HCT116 (cell line): ENCODE data around the gene COA8. TPM values are rescaled to one million over a fixed set of nuclear protein-coding genes. Genes with fewer than 3 reads are reported as not detected.

Source experiments
- ATAC-seq: fragments of 200-7000 bp; cut with Tn5 transposase; 2 replicates; pipeline ENCODE4 v1.9.1; 2020; ENCODE audit warnings: mild to moderate bottlenecking, moderate library complexity
- BruUV-seq: library from RNA; stranded (reverse); fragments of 400-500 nt; replicated peaks from 2 replicates; lab custom pipeline; 2021; lab: Mats Ljungman, UMichigan
- CTCF ChIA-PET: fragments of 300-600 bp; sonication (Branson Sonifier 250); formaldehyde crosslinking; loops from one replicate; lab custom pipeline; 2021; ENCODE audit warnings: antibody characterized with exemption; lab: Charles Lee
- POLR2A ChIA-PET: fragments of 300-600, 350-600 bp; sonication (Branson Sonifier 250); formaldehyde crosslinking; loops from one replicate; lab custom pipeline; 2021; ENCODE audit warnings: antibody characterized with exemption; lab: Charles Lee
- RAD21 ChIA-PET, 2 experiments: fragments of 300-600 bp; sonication (Branson Sonifier 250); formaldehyde crosslinking; loops; one replicate each; lab custom pipeline; 2023; ENCODE audit warnings: low total read pairs in 2 of 2; ENCODE audit not compliant: uncharacterized antibody in 2 of 2, unreplicated experiment in 2 of 2, low non-redundant PET in 1 of 2; lab: Charles Lee
- DNase-seq: peaks from one replicate; pipeline ENCODE4 v3.0.0-alpha.2; 2010; ENCODE audit warnings: low read depth, low spot score
- H2AFZ ChIP-seq: fragments of 200-600 bp; shearing (Covaris generic), sonication (generic); 2 replicates; pipeline ENCODE4 v1.6.1; 2017; ENCODE audit warnings: low read depth, mixed run types, mixed read lengths, antibody characterized with exemption, low read length; ENCODE audit not compliant: poor library complexity, severe bottlenecking
- H3K27ac ChIP-seq: 2 replicates; pipeline ENCODE4 v1.5.1; 2012; ENCODE audit warnings: low read depth, low read length
- H3K27me3 ChIP-seq: fragments of 200-600 bp; sonication (generic); 2 replicates; pipeline ENCODE4 v1.6.1; 2016; ENCODE audit warnings: mixed run types, low read length, mixed read lengths; ENCODE audit not compliant: insufficient read depth
- H3K36me3 ChIP-seq, 2 experiments: fragments of 200-500 bp in 1 of 2; fragments of 200-600 bp in 1 of 2; sonication (Bioruptor generic) in 1 of 2; sonication (generic) in 1 of 2; 2 replicates each; pipeline versions ENCODE4 v1.5.1 to v1.6.1; 2014 to 2016; ENCODE audit warnings: low read length in 2 of 2, inconsistent platforms in 1 of 2, mixed read lengths in 1 of 2, mixed run types in 1 of 2; ENCODE audit not compliant: insufficient read depth in 2 of 2, control insufficient read depth in 1 of 2
- H3K4me1 ChIP-seq, 2 experiments: fragments of 200-600 bp in 1 of 2; sonication (generic) in 1 of 2; 2 replicates each; pipeline versions ENCODE4 v1.5.1 to v1.6.1; 2012 to 2017; ENCODE audit warnings: low read length in 2 of 2, inconsistent platforms in 1 of 2, mild to moderate bottlenecking in 1 of 2, mixed read lengths in 1 of 2, mixed run types in 1 of 2, moderate library complexity in 1 of 2; ENCODE audit not compliant: insufficient read depth in 2 of 2, control insufficient read depth in 1 of 2
- H3K4me2 ChIP-seq: fragments of 200-600 bp; sonication (generic); 2 replicates; pipeline ENCODE4 v1.6.1; 2017; ENCODE audit warnings: mixed run types, low read length, mixed read lengths
- H3K4me3 ChIP-seq, 2 experiments: fragments of 200-600 bp in 1 of 2; sonication (generic) in 1 of 2; replicated peaks in 1 of 2; 2 replicates each; pipeline ENCODE4 v1.5.1; 2011 to 2016; ENCODE audit warnings: low read length in 2 of 2, control low read depth in 1 of 2, low read depth in 1 of 2, mild to moderate bottlenecking in 1 of 2, mixed read lengths in 1 of 2, mixed run types in 1 of 2
- H3K79me2 ChIP-seq: fragments of 200-600 bp; sonication (generic); 2 replicates; pipeline ENCODE4 v1.6.1; 2017; ENCODE audit warnings: mild to moderate bottlenecking, mixed run types, low read length, moderate library complexity, mixed read lengths; ENCODE audit not compliant: insufficient read depth
- H3K9ac ChIP-seq: fragments of 200-600 bp; sonication (generic); 2 replicates; pipeline ENCODE4 v1.6.1; 2016; ENCODE audit warnings: low read length, mixed read lengths
- H3K9me2 ChIP-seq: fragments of 200-600 bp; sonication (generic), shearing (Covaris generic); 2 replicates; pipeline ENCODE4 v1.6.1; 2017; ENCODE audit warnings: mixed run types, mild to moderate bottlenecking, moderate library complexity; ENCODE audit not compliant: insufficient read depth
- H3K9me3 ChIP-seq, 2 experiments: fragments of 200-500 bp in 1 of 2; fragments of 200-600 bp in 1 of 2; sonication (Bioruptor generic) in 1 of 2; sonication (generic) in 1 of 2; 2 replicates each; pipeline ENCODE4 v1.6.1; 2014 to 2017; ENCODE audit warnings: low read length in 2 of 2, mixed read lengths in 2 of 2, inconsistent platforms in 1 of 2, low read depth in 1 of 2, mild to moderate bottlenecking in 1 of 2, mixed run types in 1 of 2, moderate library complexity in 1 of 2; ENCODE audit not compliant: control insufficient read depth in 1 of 2, insufficient read depth in 1 of 2
- H4K20me1 ChIP-seq: fragments of 200-600 bp; sonication (generic), shearing (Covaris generic); 2 replicates; pipeline ENCODE4 v1.6.1; 2017; ENCODE audit warnings: mixed run types, mild to moderate bottlenecking, moderate library complexity; ENCODE audit not compliant: insufficient read depth
- CBX3 ChIP-seq: IDR thresholded peaks from 2 replicates; pipeline ENCODE4 v1.6.1; 2012; ENCODE audit warnings: low read depth
- ELF1 ChIP-seq: IDR thresholded peaks from 2 replicates; pipeline ENCODE4 v1.6.1; 2012; ENCODE audit warnings: low read depth, borderline replicate concordance
- EZH2 ChIP-seq: fragments of 200-600 bp; sonication (generic); IDR thresholded peaks from 2 replicates; pipeline ENCODE4 v1.6.1; 2017; ENCODE audit warnings: antibody characterized with exemption, mixed run types
- FOSL1 ChIP-seq: IDR thresholded peaks from 2 replicates; pipeline ENCODE4 v1.6.1; 2012; ENCODE audit warnings: low read depth
- JUND ChIP-seq: IDR thresholded peaks from 2 replicates; pipeline ENCODE4 v1.6.1; 2012
- POLR2AphosphoS5 ChIP-seq: IDR thresholded peaks from 2 replicates; pipeline ENCODE4 v1.6.1; 2011; ENCODE audit warnings: mild to moderate bottlenecking, low read depth, low read length, moderate library complexity
- RAD21 ChIP-seq: IDR thresholded peaks from 2 replicates; pipeline ENCODE4 v1.6.1; 2012; ENCODE audit warnings: low read depth, mild to moderate bottlenecking
- SIN3A ChIP-seq: IDR thresholded peaks from 2 replicates; pipeline ENCODE4 v1.6.1; 2012; ENCODE audit warnings: low read depth
- SP1 ChIP-seq: IDR thresholded peaks from 2 replicates; pipeline ENCODE4 v1.6.1; 2012; ENCODE audit warnings: low read depth
- SRF ChIP-seq: IDR thresholded peaks from 2 replicates; pipeline ENCODE4 v1.6.1; 2012; ENCODE audit warnings: low read depth
- TCF7L2 ChIP-seq: IDR thresholded peaks from 2 replicates; pipeline ENCODE4 v1.7.0; 2011; ENCODE audit warnings: borderline replicate concordance, inconsistent platforms; ENCODE audit not compliant: insufficient read depth, insufficient read length; ENCODE audit errors: extremely low read depth
- YY1 ChIP-seq: IDR thresholded peaks from 2 replicates; pipeline ENCODE4 v1.6.1; 2011; ENCODE audit warnings: low read length, low read depth, moderate library complexity, mild to moderate bottlenecking; ENCODE audit not compliant: insufficient replicate concordance; ENCODE audit errors: extremely low read depth
- ZFX ChIP-seq: fragments of 450-650 bp; IDR thresholded peaks from 2 replicates; pipeline ENCODE4 v1.6.1; 2017
- ZNF274 ChIP-seq: fragments of 200-500 bp; sonication (Bioruptor generic); IDR thresholded peaks from 2 replicates; pipeline ENCODE4 v1.6.1; 2014; ENCODE audit warnings: mild to moderate bottlenecking, low read depth, low read length, inconsistent platforms
- intact Hi-C: fragments of 100-400 bp; cut with micrococcal nuclease; formaldehyde crosslinking; loops from 2 replicates; pipeline ENCODE4 v1.10.0; 2022
- total RNA-seq: library from RNA; stranded (reverse); gene quantifications from one replicate; pipeline ENCODE4 v1.2.1, GENCODE V29; 2021; ENCODE audit not compliant: unreplicated experiment
- TF ChIP-seq, protein P1 (sequence below): IDR thresholded peaks from 2 replicates; pipeline ENCODE4 v1.6.1; 2012
- TF ChIP-seq, protein P2 (sequence below), 3 experiments: fragments of 200-600 bp in 1 of 3; sonication (generic) in 1 of 3; IDR thresholded peaks in 2 of 3; conservative IDR thresholded peaks in 1 of 3; 2 replicates each; pipeline ENCODE4 v1.5.1; 2012 to 2017; ENCODE audit warnings: low read depth in 2 of 3, low read length in 2 of 3, antibody characterized with exemption in 1 of 3, borderline replicate concordance in 1 of 3, control low read depth in 1 of 3, mild to moderate bottlenecking in 1 of 3, mixed read lengths in 1 of 3, mixed run types in 1 of 3, moderate library complexity in 1 of 3; ENCODE audit not compliant: insufficient read depth in 1 of 3
- TF ChIP-seq, protein P3 (sequence below): IDR thresholded peaks from 2 replicates; pipeline ENCODE4 v1.6.1; 2011; ENCODE audit warnings: mild to moderate bottlenecking, low read length, moderate library complexity; ENCODE audit not compliant: insufficient replicate concordance; ENCODE audit errors: extremely low read depth
- TF ChIP-seq, protein P4 (sequence below): IDR thresholded peaks from 2 replicates; pipeline ENCODE4 v1.6.1; 2012; ENCODE audit warnings: low read depth
- TF ChIP-seq, protein P5 (sequence below): IDR thresholded peaks from 2 replicates; pipeline ENCODE4 v1.6.1; 2012

COA8 gene
- total RNA-seq, 1 experiment from 2014 or later = 29.4 TPM

DNA sequence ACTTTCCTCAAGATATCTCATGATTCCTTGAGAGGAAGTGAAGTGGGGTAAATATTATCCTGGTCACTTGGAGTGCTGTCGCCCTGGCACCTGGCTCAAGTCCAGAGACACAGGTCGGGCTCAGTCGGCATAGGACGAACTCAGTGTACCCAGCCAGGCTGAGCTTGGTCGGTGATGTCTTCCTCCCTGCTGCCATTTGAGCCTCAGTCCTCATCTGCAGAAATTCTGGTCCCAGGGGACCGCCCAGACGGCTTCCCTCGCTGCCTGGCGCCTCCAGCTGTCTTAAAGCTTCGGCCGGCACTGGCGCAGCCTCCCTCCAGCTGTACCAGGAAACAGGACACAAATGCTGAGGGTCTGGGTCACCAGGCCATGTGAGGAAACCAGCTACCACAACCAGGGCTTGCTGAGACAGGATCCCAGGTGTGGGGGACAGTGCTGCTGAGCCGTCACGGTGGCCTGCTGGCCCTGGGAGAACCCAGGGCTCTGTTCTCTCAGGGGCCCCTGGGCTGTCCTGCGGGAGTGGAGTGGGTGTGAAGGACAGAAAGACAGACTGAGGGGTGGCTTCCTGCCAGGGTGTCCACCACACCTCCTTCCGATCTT, 61.2 kb downstream of the COA8 start:
- Histone ChIP-seq H2AFZ (no peak overlapping the region), H3K36me3 (no peaks in the 10 kb centered on the region), H3K9ac (peak overlapping the region; percentile 60), H3K4me2 (peak overlapping the region; percentile 63), H3K9me2 (no peaks in the 10 kb centered on the region), H3K27ac (no peak overlapping the region; the same call in 1 of the 2 replicates), H3K79me2 (peaks cover under 1% of the 10 kb centered on the region; the same call in 1 of the 2 replicates)
- intact Hi-C loops = loop anchor here (2.0 kb wide), 1 partner anchor 47 kb away; no protein-coding TSS in a partner anchor
- CTCF ChIA-PET = interaction anchor here (0.6 kb wide), 1 partner anchor 519 kb away, joined by 3 read pairs; no protein-coding TSS in a partner anchor
- TF ChIP-seq, protein P1, sequence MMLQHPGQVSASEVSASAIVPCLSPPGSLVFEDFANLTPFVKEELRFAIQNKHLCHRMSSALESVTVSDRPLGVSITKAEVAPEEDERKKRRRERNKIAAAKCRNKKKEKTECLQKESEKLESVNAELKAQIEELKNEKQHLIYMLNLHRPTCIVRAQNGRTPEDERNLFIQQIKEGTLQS = no peak
- TF ChIP-seq, protein P2, sequence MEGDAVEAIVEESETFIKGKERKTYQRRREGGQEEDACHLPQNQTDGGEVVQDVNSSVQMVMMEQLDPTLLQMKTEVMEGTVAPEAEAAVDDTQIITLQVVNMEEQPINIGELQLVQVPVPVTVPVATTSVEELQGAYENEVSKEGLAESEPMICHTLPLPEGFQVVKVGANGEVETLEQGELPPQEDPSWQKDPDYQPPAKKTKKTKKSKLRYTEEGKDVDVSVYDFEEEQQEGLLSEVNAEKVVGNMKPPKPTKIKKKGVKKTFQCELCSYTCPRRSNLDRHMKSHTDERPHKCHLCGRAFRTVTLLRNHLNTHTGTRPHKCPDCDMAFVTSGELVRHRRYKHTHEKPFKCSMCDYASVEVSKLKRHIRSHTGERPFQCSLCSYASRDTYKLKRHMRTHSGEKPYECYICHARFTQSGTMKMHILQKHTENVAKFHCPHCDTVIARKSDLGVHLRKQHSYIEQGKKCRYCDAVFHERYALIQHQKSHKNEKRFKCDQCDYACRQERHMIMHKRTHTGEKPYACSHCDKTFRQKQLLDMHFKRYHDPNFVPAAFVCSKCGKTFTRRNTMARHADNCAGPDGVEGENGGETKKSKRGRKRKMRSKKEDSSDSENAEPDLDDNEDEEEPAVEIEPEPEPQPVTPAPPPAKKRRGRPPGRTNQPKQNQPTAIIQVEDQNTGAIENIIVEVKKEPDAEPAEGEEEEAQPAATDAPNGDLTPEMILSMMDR (IDR thresholded peaks at IDR 0.05 in 2 of 3, conservative IDR thresholded peaks at IDR 0.05 in 1 of 3; ENCODE audit: borderline replicate concordance in 1 of 3, insufficient read depth in 1 of 3, low read depth in 2 of 3, low read length in 2 of 3) = no peak
- no peak for TF ChIP-seq ZFX
- no peak for TF ChIP-seq SIN3A
- TF ChIP-seq TCF7L2 = no peak
- TF ChIP-seq RAD21 = no peak
- no peak for TF ChIP-seq ELF1
- TF ChIP-seq JUND = no peak
- TF ChIP-seq POLR2AphosphoS5 = no peak
- no peak for TF ChIP-seq CBX3
- TF ChIP-seq, protein P3, sequence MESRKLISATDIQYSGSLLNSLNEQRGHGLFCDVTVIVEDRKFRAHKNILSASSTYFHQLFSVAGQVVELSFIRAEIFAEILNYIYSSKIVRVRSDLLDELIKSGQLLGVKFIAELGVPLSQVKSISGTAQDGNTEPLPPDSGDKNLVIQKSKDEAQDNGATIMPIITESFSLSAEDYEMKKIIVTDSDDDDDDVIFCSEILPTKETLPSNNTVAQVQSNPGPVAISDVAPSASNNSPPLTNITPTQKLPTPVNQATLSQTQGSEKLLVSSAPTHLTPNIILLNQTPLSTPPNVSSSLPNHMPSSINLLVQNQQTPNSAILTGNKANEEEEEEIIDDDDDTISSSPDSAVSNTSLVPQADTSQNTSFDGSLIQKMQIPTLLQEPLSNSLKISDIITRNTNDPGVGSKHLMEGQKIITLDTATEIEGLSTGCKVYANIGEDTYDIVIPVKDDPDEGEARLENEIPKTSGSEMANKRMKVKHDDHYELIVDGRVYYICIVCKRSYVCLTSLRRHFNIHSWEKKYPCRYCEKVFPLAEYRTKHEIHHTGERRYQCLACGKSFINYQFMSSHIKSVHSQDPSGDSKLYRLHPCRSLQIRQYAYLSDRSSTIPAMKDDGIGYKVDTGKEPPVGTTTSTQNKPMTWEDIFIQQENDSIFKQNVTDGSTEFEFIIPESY = no peak
- TF ChIP-seq, protein P4, sequence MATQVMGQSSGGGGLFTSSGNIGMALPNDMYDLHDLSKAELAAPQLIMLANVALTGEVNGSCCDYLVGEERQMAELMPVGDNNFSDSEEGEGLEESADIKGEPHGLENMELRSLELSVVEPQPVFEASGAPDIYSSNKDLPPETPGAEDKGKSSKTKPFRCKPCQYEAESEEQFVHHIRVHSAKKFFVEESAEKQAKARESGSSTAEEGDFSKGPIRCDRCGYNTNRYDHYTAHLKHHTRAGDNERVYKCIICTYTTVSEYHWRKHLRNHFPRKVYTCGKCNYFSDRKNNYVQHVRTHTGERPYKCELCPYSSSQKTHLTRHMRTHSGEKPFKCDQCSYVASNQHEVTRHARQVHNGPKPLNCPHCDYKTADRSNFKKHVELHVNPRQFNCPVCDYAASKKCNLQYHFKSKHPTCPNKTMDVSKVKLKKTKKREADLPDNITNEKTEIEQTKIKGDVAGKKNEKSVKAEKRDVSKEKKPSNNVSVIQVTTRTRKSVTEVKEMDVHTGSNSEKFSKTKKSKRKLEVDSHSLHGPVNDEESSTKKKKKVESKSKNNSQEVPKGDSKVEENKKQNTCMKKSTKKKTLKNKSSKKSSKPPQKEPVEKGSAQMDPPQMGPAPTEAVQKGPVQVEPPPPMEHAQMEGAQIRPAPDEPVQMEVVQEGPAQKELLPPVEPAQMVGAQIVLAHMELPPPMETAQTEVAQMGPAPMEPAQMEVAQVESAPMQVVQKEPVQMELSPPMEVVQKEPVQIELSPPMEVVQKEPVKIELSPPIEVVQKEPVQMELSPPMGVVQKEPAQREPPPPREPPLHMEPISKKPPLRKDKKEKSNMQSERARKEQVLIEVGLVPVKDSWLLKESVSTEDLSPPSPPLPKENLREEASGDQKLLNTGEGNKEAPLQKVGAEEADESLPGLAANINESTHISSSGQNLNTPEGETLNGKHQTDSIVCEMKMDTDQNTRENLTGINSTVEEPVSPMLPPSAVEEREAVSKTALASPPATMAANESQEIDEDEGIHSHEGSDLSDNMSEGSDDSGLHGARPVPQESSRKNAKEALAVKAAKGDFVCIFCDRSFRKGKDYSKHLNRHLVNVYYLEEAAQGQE = no peak
- TF ChIP-seq FOSL1 = no peak
- TF ChIP-seq EZH2 = no peak
- no peak for TF ChIP-seq YY1
- TF ChIP-seq ZNF274 = no peak
- TF ChIP-seq, protein P5, sequence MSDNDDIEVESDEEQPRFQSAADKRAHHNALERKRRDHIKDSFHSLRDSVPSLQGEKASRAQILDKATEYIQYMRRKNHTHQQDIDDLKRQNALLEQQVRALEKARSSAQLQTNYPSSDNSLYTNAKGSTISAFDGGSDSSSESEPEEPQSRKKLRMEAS = no peak
- TF ChIP-seq SP1 = no peak
- TF ChIP-seq SRF = no peak
- TF ChIP-seq, all 23 proteins: peak for 0
- no peaks in the 10 kb centered on the region for H3K9me3 ChIP-seq
- ChIA-PET POLR2A (no interaction called here), RAD21 (no interaction called here)
- H4K20me1 ChIP-seq = no peaks in the 10 kb centered on the region
- no peak overlapping the region for H3K4me3 ChIP-seq
- BruUV-seq = no TSS peak
- DNase-seq (no peak), ATAC-seq (no peak)
- H3K27me3 ChIP-seq = no peaks in the 10 kb centered on the region
- H3K4me1 ChIP-seq = peaks cover 28 to 60% of the 10 kb centered on the region in 2 experiments
